Caco-2 (cell line): Measurements from ENCODE around the gene TMEM35B. TPM values are rescaled to one million over a fixed set of nuclear protein-coding genes. Genes with fewer than 3 reads are reported as not detected.
"Not testable (repeated sequence)": the region's sequence is repeated elsewhere in the genome, so short reads cannot be mapped to it uniquely, and the experiment has no call there.

Experiments
- BruUV-seq: library from RNA; stranded (reverse); fragments of 400-500 nt; replicated peaks from 2 replicates; lab custom pipeline; 2021; lab: Mats Ljungman, UMichigan
- CTCF ChIA-PET: fragments of 300-600 bp; sonication (Branson Sonifier 250); formaldehyde crosslinking; loops from one replicate; lab custom pipeline; 2022; ENCODE audit warnings: antibody characterized with exemption; lab: Charles Lee
- POLR2A ChIA-PET: fragments of 300-600 bp; sonication (Branson Sonifier 250); formaldehyde crosslinking; loops from one replicate; lab custom pipeline; 2022; ENCODE audit warnings: antibody characterized with exemption; lab: Charles Lee
- DNase-seq, 2 experiments: peaks; one replicate each; pipeline versions ENCODE4 v3.0.0 to v3.0.0-alpha.2; 2020 to 2022
- H3K27me3 ChIP-seq: replicated peaks from 2 replicates; pipeline ENCODE4 v1.6.0; 2011; ENCODE audit warnings: low read length; ENCODE audit not compliant: control insufficient read depth, insufficient read depth
- H3K36me3 ChIP-seq: 2 replicates; pipeline ENCODE4 v1.5.1; 2011; ENCODE audit warnings: low read length; ENCODE audit not compliant: control insufficient read depth, insufficient read depth
- H3K4me1 ChIP-seq: fragments of 250-450 bp; sonication (Bioruptor Pico); 2 replicates; pipeline ENCODE4 v1.5.1; 2020; ENCODE audit warnings: mild to moderate bottlenecking
- H3K4me3 ChIP-seq: 2 replicates; pipeline ENCODE4 v1.5.1; 2011; ENCODE audit warnings: low read depth, mild to moderate bottlenecking, control low read depth, low read length
- H3K9me3 ChIP-seq: fragments of 250-450 bp; sonication (Bioruptor Pico); 2 replicates; pipeline ENCODE4 v1.5.1; 2020; ENCODE audit warnings: mild to moderate bottlenecking, moderate library complexity
- H3K27ac Mint-ChIP-seq: one replicate; pipeline ENCODE4 v1.8.0; 2022; ENCODE audit warnings: mixed read lengths; ENCODE audit not compliant: unreplicated experiment
- H3K27me3 Mint-ChIP-seq: one replicate; pipeline ENCODE4 v1.8.0; 2022; ENCODE audit warnings: mixed read lengths; ENCODE audit not compliant: insufficient read depth, unreplicated experiment
- H3K36me3 Mint-ChIP-seq: one replicate; pipeline ENCODE4 v1.8.0; 2022; ENCODE audit warnings: mild to moderate bottlenecking, mixed read lengths; ENCODE audit not compliant: insufficient read depth, unreplicated experiment
- H3K4me1 Mint-ChIP-seq: one replicate; pipeline ENCODE4 v1.8.0; 2022; ENCODE audit warnings: low read depth, mixed read lengths; ENCODE audit not compliant: unreplicated experiment
- H3K4me3 Mint-ChIP-seq: one replicate; pipeline ENCODE4 v1.8.0; 2022; ENCODE audit warnings: mild to moderate bottlenecking, moderate library complexity, mixed read lengths; ENCODE audit not compliant: unreplicated experiment
- H3K9me3 Mint-ChIP-seq: one replicate; pipeline ENCODE4 v1.8.0; 2022; ENCODE audit warnings: mixed read lengths; ENCODE audit not compliant: unreplicated experiment
- CTCF ChIP-seq, 2 experiments: fragments of 200-600 bp in 1 of 2; IDR thresholded peaks; 1 replicate in 1 of 2; 2 replicates in 1 of 2; pipeline versions ENCODE4 v1.5.1 to v1.8.0; 2011 to 2022; ENCODE audit warnings: antibody characterized with exemption in 1 of 2, control low read depth in 1 of 2, inconsistent platforms in 1 of 2, low read depth in 1 of 2, low read length in 1 of 2, mild to moderate bottlenecking in 1 of 2, moderate library complexity in 1 of 2; ENCODE audit not compliant: insufficient read depth in 1 of 2, severe bottlenecking in 1 of 2, unreplicated experiment in 1 of 2
- intact Hi-C: fragments of 100-400 bp; cut with micrococcal nuclease; formaldehyde crosslinking; loops from one replicate; pipeline ENCODE4 v1.10.0; 2022; ENCODE audit not compliant: unreplicated experiment
- total RNA-seq: library from RNA; stranded (reverse); gene quantifications from 2 replicates; pipeline ENCODE4 v1.2.3, GENCODE V29; 2022

Gene TMEM35B
- total RNA-seq, 1 experiment from 2014 or later: 13.9 TPM

DNA sequence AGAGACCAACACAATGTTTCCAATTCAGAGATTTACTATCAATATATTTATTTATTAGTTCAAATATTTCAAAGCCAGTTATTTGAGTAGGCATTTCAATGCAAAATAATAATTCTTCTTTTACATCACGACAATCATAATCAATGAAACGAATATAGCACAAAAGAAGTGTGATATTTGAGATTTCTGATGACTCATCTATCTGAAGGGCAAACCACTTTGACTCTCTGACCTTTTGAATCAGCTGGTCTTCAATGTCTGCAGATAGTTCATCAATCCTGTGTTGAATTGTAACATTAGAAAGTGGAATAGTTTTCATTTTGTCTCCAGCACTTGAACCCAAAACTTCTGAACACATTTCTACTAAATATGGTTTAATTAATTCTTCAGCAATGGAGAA, 3.0 kb upstream of the TMEM35B start:
- no peaks in the 10 kb centered on the region for H3K27me3 ChIP-seq
- intact Hi-C loops: no loop called here
- Mint-ChIP-seq H3K36me3 (no peaks in the 10 kb centered on the region), H3K27me3 (no peaks in the 10 kb centered on the region), H3K4me1 (no peaks in the 10 kb centered on the region), H3K9me3 (no peaks in the 10 kb centered on the region), H3K4me3 (no peak overlapping the region), H3K27ac (no peak overlapping the region)
- H3K9me3 ChIP-seq: no peaks in the 10 kb centered on the region
- no peak overlapping the region for H3K4me3 ChIP-seq
- H3K36me3 ChIP-seq: no peaks in the 10 kb centered on the region
- H3K4me1 ChIP-seq: no peaks in the 10 kb centered on the region
- ChIA-PET POLR2A (no interaction called here), CTCF (no interaction called here)
- no peak for DNase-seq
- BruUV-seq: no TSS peak
- TF ChIP-seq CTCF (IDR thresholded peaks at IDR 0.05; ENCODE audit: insufficient read depth in 1 of 2, low read depth in 1 of 2, low read length in 1 of 2, severe bottlenecking in 1 of 2, unreplicated experiment in 1 of 2): no peak

- H3K9me3 ChIP-seq: no peaks in the 10 kb centered on the region
- H3K4me1 Mint-ChIP-seq: no peaks in the 10 kb centered on the region
- no peak overlapping the region for H3K4me3 ChIP-seq
- no peaks in the 10 kb centered on the region for H3K4me1 ChIP-seq
- H3K27me3 ChIP-seq: no peaks in the 10 kb centered on the region
- ChIA-PET CTCF (no interaction called here), POLR2A (no interaction called here)
- no peak for DNase-seq
- no peaks in the 10 kb centered on the region for H3K36me3 ChIP-seq
- no peaks in the 10 kb centered on the region for H3K36me3 Mint-ChIP-seq
- no peak overlapping the region for H3K27ac Mint-ChIP-seq
- intact Hi-C loops: no loop called here
- no peaks in the 10 kb centered on the region for H3K9me3 Mint-ChIP-seq
- no TSS peak for BruUV-seq
- no peak for TF ChIP-seq CTCF (IDR thresholded peaks at IDR 0.05; ENCODE audit: insufficient read depth in 1 of 2, low read depth in 1 of 2, low read length in 1 of 2, severe bottlenecking in 1 of 2, unreplicated experiment in 1 of 2)
- no peaks in the 10 kb centered on the region for H3K27me3 Mint-ChIP-seq
- H3K4me3 Mint-ChIP-seq: no peak overlapping the region
Measured at GRCh38 chr1:34987018-34987417, 1.9 kb upstream of the TMEM35B start.

GRCh38 chr1:34985609-34985904, 410 bp upstream of the TMEM35B start:
- peak overlapping the region; percentile 65 for H3K4me3 ChIP-seq
- H3K4me3 Mint-ChIP-seq: peak overlapping the region; percentile 80
- POLR2A ChIA-PET, H3K4me1 Mint-ChIP-seq, H3K4me1 ChIP-seq, intact Hi-C loops, H3K27me3 ChIP-seq, H3K9me3 Mint-ChIP-seq, BruUV-seq, H3K36me3 Mint-ChIP-seq, H3K9me3 ChIP-seq, H3K36me3 ChIP-seq, DNase-seq, H3K27me3 Mint-ChIP-seq: not testable (repeated sequence)
- CTCF ChIA-PET: interaction anchor here (0.6 kb wide), 1 partner anchor 248 kb away, joined by 3 read pairs; no protein-coding TSS in a partner anchor
- H3K27ac Mint-ChIP-seq: peak overlapping the region; percentile 63

- Mint-ChIP-seq H3K36me3 (no peaks in the 10 kb centered on the region), H3K27ac (peak overlapping the region; percentile 63), H3K9me3 (no peaks in the 10 kb centered on the region), H3K4me3 (peak overlapping the region; percentile 80), H3K4me1 (no peaks in the 10 kb centered on the region), H3K27me3 (no peaks in the 10 kb centered on the region)
- H3K4me1 ChIP-seq: no peaks in the 10 kb centered on the region
- no peaks in the 10 kb centered on the region for H3K27me3 ChIP-seq
- TSS peak; percentile 42 for BruUV-seq
- CTCF ChIA-PET: interaction anchor here (0.6 kb wide), 3 partner anchors 98 to 957 kb away, joined by 3 to 4 read pairs (median 4); no protein-coding TSS in a partner anchor
- H3K36me3 ChIP-seq: no peaks in the 10 kb centered on the region; the same call in 1 of the 2 replicates
- DNase-seq: peak in 1 of 2 experiments; percentile 1
- intact Hi-C loops: no loop called here
- no peaks in the 10 kb centered on the region for H3K9me3 ChIP-seq
- H3K4me3 ChIP-seq: peak overlapping the region; percentile 65
- no peak for TF ChIP-seq CTCF (IDR thresholded peaks at IDR 0.05; ENCODE audit: insufficient read depth in 1 of 2, low read depth in 1 of 2, low read length in 1 of 2, severe bottlenecking in 1 of 2, unreplicated experiment in 1 of 2)
- POLR2A ChIA-PET: interaction anchor here (0.6 kb wide), 1 partner anchor 125 kb away, joined by 8 read pairs; the partner anchor contains the start of gene SMIM12
Measured at GRCh38 chr1:34984435-34984792, 733 bp downstream of the TMEM35B start.
